Psoas muscle (tissue), 8 donors: ENCODE data around the gene TCF7L2. TPM values are rescaled to one million over a fixed set of nuclear protein-coding genes. Genes with fewer than 3 reads are reported as not detected.

Source experiments
- ATAC-seq, 4 donors: fragments of 200-7000 bp; cut with Tn5 transposase; one replicate each; pipeline ENCODE4 v1.9.1; 2020; ENCODE audit warnings: moderate library complexity in 3 of 4, mild to moderate bottlenecking in 2 of 4
- DNase-seq, 2 donors: peaks; one replicate each; pipeline ENCODE4 v3.0.0-alpha.2; 2020
- H3K27ac ChIP-seq: fragments of 200-600 bp; one replicate; pipeline ENCODE4 v1.8.0; 2022
- H3K27me3 ChIP-seq, 3 donors: fragments of 200-600 bp in 1 of 3; one replicate each; pipeline versions ENCODE4 v1.6.1 to v1.8.0; 2013 to 2022; ENCODE audit warnings: low read length in 2 of 3, mild to moderate bottlenecking in 2 of 3, moderate library complexity in 1 of 3; ENCODE audit not compliant: insufficient read depth in 3 of 3
- H3K36me3 ChIP-seq, 2 donors: fragments of 200-600 bp in 1 of 2; one replicate each; pipeline versions ENCODE4 v1.6.1 to v1.8.0; 2013 to 2022; ENCODE audit warnings: low read depth in 1 of 2, mild to moderate bottlenecking in 1 of 2, moderate library complexity in 1 of 2; ENCODE audit not compliant: insufficient read depth in 1 of 2
- H3K4me1 ChIP-seq: fragments of 200-600 bp; one replicate; pipeline ENCODE4 v1.8.0; 2022
- H3K4me3 ChIP-seq: fragments of 200-600 bp; one replicate; pipeline ENCODE4 v1.8.0; 2022; ENCODE audit warnings: mild to moderate bottlenecking
- H3K9me3 ChIP-seq: fragments of 200-600 bp; one replicate; pipeline ENCODE4 v1.8.0; 2022
- CTCF ChIP-seq: fragments of 200-600 bp; IDR thresholded peaks from one replicate; pipeline ENCODE4 v1.8.0; 2022; ENCODE audit warnings: antibody characterized with exemption
- WGBS, 3 donors: extraction: QIAGEN DNeasy Blood & Tissue Kit; methylation state at CpG; one replicate each; pipeline versions ENCODE4 v1.1.6 to v1.1.7; 2013; 5-methylcytosine and 5-hydroxymethylcytosine counted together
- intact Hi-C, 2 donors: fragments of 100-400 bp; cut with DNase I; formaldehyde crosslinking; loops; one replicate each; pipeline versions ENCODE4 v1.11.0 to v1.14.2; 2022
- polyA plus RNA-seq, 3 donors: library from polyadenylated mRNA; stranded (reverse); fragments of 200-250 nt; gene quantifications; one replicate each; pipeline ENCODE4 v1.2.3, GENCODE V29; 2013
- total RNA-seq, 4 donors: library from RNA; stranded (reverse); fragmentation: NEBNext Ultra II Directional in 2 of 4; extraction: Animal tissue kit (Norgen Biotek cat#: 25700) in 2 of 4; gene quantifications; one replicate each; pipeline versions ENCODE4 v1.2.1 to v1.2.4, GENCODE V29; 2021 to 2023
- donor health status: healthy with polysubstance abuse.
- donor health status: DM: no; HTN: no; CAD: no; lungs with moderate emphysema.
- donor health status: Bipolar disorder and iron deficiency.
- donor health status: healthy.
- donor health status: DM: yes; HTN: yes; CAD: no.
- donor health status: DM: no; HTN: no; CAD: no.
- donor health status: DM: no; HTN: no; CAD: no.
- donor health status: DM: yes; HTN: yes; CAD: no.

Gene TCF7L2
- total and polyA plus RNA-seq, 7 donors, result 1.8 to 8.5 (median 4.3) TPM

- no peak overlapping the region for H3K27ac ChIP-seq
- ATAC-seq (no peak), DNase-seq (no peak)
- no peak for TF ChIP-seq CTCF
- H3K27me3 ChIP-seq, result no peaks in the 10 kb centered on the region
- H3K36me3 ChIP-seq, result no peaks in the 10 kb centered on the region
- no peak overlapping the region for H3K4me3 ChIP-seq
- H3K9me3 ChIP-seq, result no peaks in the 10 kb centered on the region
- intact Hi-C loops, result no loop called here
- peaks cover 13% of the 10 kb centered on the region for H3K4me1 ChIP-seq
- 46 to 61% (median 48%) methylated on average over 8 of the region's 8 CpGs for WGBS, 3 donors
These were observed 36.6 kb downstream of the TCF7L2 start for GRCh38 chr10:112986544-112987190.

- Histone ChIP-seq H3K27me3 (no peaks in the 10 kb centered on the region), H3K36me3 (no peaks in the 10 kb centered on the region), H3K27ac (no peak overlapping the region), H3K4me1 (peaks cover 13% of the 10 kb centered on the region), H3K9me3 (no peaks in the 10 kb centered on the region), H3K4me3 (no peak overlapping the region)
- DNase-seq (no peak), ATAC-seq (no peak)
- intact Hi-C loops, result no loop called here
- TF ChIP-seq CTCF, result no peak
- WGBS, 3 donors, result 84 to 86% (median 85%) methylated on average over 7 of the region's 7 CpGs
These were observed 38.9 kb downstream of the TCF7L2 start for GRCh38 chr10:112988839-112989406.

- H3K27me3 ChIP-seq, result no peaks in the 10 kb centered on the region
- TF ChIP-seq CTCF, result no peak
- WGBS, 3 donors, result 67 to 82% (median 72%) methylated on average over 5 of the region's 5 CpGs
- no peaks in the 10 kb centered on the region for H3K36me3 ChIP-seq
- intact Hi-C loops, result no loop called here
- ATAC-seq, result no peak
- H3K9me3 ChIP-seq, result no peaks in the 10 kb centered on the region
- H3K27ac ChIP-seq, result no peak overlapping the region
- no peak for DNase-seq
- no peak overlapping the region for H3K4me3 ChIP-seq
- H3K4me1 ChIP-seq, result peaks cover 12% of the 10 kb centered on the region
These were observed 39.8 kb downstream of the TCF7L2 start for GRCh38 chr10:112989826-112990225.

- H3K4me1 ChIP-seq, result peaks cover 8% of the 10 kb centered on the region
- 86 to 90% (median 89%) methylated on average over 8 of the region's 8 CpGs for WGBS, 3 donors
- H3K27me3 ChIP-seq, result no peaks in the 10 kb centered on the region
- no peaks in the 10 kb centered on the region for H3K9me3 ChIP-seq
- H3K4me3 ChIP-seq, result no peak overlapping the region
- TF ChIP-seq CTCF, result no peak
- DNase-seq (no peak), ATAC-seq (no peak)
- intact Hi-C loops, result no loop called here
- no peak overlapping the region for H3K27ac ChIP-seq
- no peaks in the 10 kb centered on the region for H3K36me3 ChIP-seq
These were observed 40.2 kb downstream of the TCF7L2 start for GRCh38 chr10:112990271-112990670.
